Gastroesophageal sphincter (tissue), 4 donors: ENCODE results near the gene OARD1. TPM values are rescaled to one million over a fixed set of nuclear protein-coding genes. Genes with fewer than 3 reads are reported as not detected.
A peak's percentile ranks its signal among the peaks of the same experiment; 100 is the strongest.

Experiments used
- ATAC-seq: fragments of 150-250 bp; one replicate; pipeline ENCODE4 v1.9.1; 2016; ENCODE audit warnings: mild to moderate bottlenecking, moderate library complexity
- H3K27ac ChIP-seq, 4 donors: fragments of 200-600 bp; sonication (generic) in 3 of 4; 1 replicate in 3 of 4; 2 replicates in 1 of 4; pipeline ENCODE4 v1.5.1; 2016 to 2019
- H3K27me3 ChIP-seq: fragments of 200-600 bp; sonication (generic); one replicate; pipeline ENCODE4 v1.5.1; 2019
- H3K36me3 ChIP-seq, 2 donors: fragments of 200-600 bp; sonication (generic); one replicate each; pipeline ENCODE4 v1.5.1; 2019; ENCODE audit warnings: control low read depth in 1 of 2
- H3K4me1 ChIP-seq, 3 donors: fragments of 200-600 bp; sonication (generic); 1 replicate in 2 of 3; 2 replicates in 1 of 3; pipeline ENCODE4 v1.5.1; 2016 to 2019; ENCODE audit warnings: control low read depth in 2 of 3
- H3K4me3 ChIP-seq, 2 donors: fragments of 200-600 bp; sonication (generic); one replicate each; pipeline ENCODE4 v1.5.1; 2019; ENCODE audit warnings: mild to moderate bottlenecking in 1 of 2, moderate library complexity in 1 of 2
- H3K9me3 ChIP-seq, 3 donors: fragments of 200-600 bp; sonication (generic); one replicate each; pipeline ENCODE4 v1.5.1; 2017 to 2019; ENCODE audit warnings: control low read depth in 2 of 3
- CTCF ChIP-seq, 4 experiments: fragments of 200-600 bp in 2 of 4; fragments of 450-650 bp in 2 of 4; sonication (generic) in 1 of 4; IDR thresholded peaks; one replicate each; pipeline ENCODE4 v1.5.1; 2017 to 2019; ENCODE audit warnings: antibody characterized with exemption in 4 of 4, mild to moderate bottlenecking in 2 of 4, moderate library complexity in 2 of 4
- EP300 ChIP-seq: sonication (generic); formaldehyde crosslinking; IDR thresholded peaks from one replicate; pipeline ENCODE4 v1.6.1; 2017; ENCODE audit warnings: antibody characterized with exemption, mild to moderate bottlenecking
- POLR2A ChIP-seq, 2 donors: fragments of 450-650 bp; IDR thresholded peaks; one replicate each; pipeline ENCODE4 v1.6.1; 2017; ENCODE audit warnings: antibody characterized with exemption in 2 of 2, mild to moderate bottlenecking in 2 of 2, moderate library complexity in 1 of 2
- POLR2AphosphoS5 ChIP-seq: sonication (generic); formaldehyde crosslinking; IDR thresholded peaks from one replicate; pipeline ENCODE4 v1.6.1; 2017; ENCODE audit warnings: antibody characterized with exemption
- WGBS, 2 donors: methylation state at CpG; one replicate each; pipeline ENCODE4 v1.1.5; 2018; ENCODE audit warnings: low coverage in 1 of 2; 5-methylcytosine and 5-hydroxymethylcytosine counted together
- total RNA-seq, 4 donors: library from RNA; depleted of rRNA; stranded (reverse); fragments of >200 nt; gene quantifications; one replicate each; pipeline ENCODE4 v1.1.0, GENCODE V29; 2016

Gene OARD1
- total RNA-seq, 4 donors from 2014 or later: 9.2 to 23.8 (median 13.7) TPM

DNA sequence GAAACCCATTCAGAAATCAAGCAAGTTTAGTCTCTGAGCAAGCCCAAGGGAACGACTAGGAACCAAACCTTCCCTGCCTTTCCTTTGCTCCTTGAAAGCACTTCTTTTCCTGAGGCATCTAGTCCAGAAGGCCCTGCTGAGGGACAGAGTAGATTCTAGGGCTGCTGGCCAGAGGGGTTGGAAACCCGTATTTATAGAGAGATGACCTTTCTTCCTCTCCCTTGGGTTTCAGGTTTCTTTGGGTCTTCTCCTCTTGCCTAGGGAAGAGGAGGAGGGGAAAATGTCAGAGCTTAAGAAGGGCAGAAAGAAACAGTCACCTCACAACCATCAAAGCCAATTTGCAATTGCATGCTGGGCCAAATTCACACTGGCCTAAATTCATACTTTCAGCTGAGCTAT, 13.4 kb downstream of the OARD1 start:
- TF ChIP-seq EP300 (no peak), CTCF (IDR thresholded peaks at IDR 0.05) (no peak), POLR2AphosphoS5 (no peak), POLR2A (IDR thresholded peaks at IDR 0.05) (no peak)
- Histone ChIP-seq H3K9me3 (no peaks in the 10 kb centered on the region), H3K36me3 (peaks cover 4 to 22% of the 10 kb centered on the region in 2 donors), H3K4me1 (peaks cover 0 to 63% (median 5%) of the 10 kb centered on the region in 3 donors), H3K27ac (peak overlapping the region in 2 of 4 donors; percentile 69 to 74), H3K27me3 (no peaks in the 10 kb centered on the region), H3K4me3 (no peak overlapping the region)
- no peak for ATAC-seq
- WGBS, 2 donors: 25 to 50% methylated on average over 1 of the region's 2 CpGs

GRCh38 chr6:41056768-41057490, 15.2 kb downstream of the OARD1 start:
- peak; percentile 35 for ATAC-seq
- no peaks in the 10 kb centered on the region for H3K27me3 ChIP-seq
- H3K9me3 ChIP-seq: no peaks in the 10 kb centered on the region
- 66 to 67% methylated on average over 3 to 6 of the region's 6 CpGs for WGBS, 2 donors
- H3K27ac ChIP-seq: peak overlapping the region in 3 of 4 donors; percentile 53 to 74 (median 69)
- peaks cover 0 to 9% of the 10 kb centered on the region in 2 donors for H3K36me3 ChIP-seq
- H3K4me3 ChIP-seq: no peak overlapping the region
- peaks cover 0 to 71% (median 5%) of the 10 kb centered on the region in 3 donors for H3K4me1 ChIP-seq
- TF ChIP-seq EP300 (no peak), POLR2A (IDR thresholded peaks at IDR 0.05) (no peak), POLR2AphosphoS5 (no peak)

DNA sequence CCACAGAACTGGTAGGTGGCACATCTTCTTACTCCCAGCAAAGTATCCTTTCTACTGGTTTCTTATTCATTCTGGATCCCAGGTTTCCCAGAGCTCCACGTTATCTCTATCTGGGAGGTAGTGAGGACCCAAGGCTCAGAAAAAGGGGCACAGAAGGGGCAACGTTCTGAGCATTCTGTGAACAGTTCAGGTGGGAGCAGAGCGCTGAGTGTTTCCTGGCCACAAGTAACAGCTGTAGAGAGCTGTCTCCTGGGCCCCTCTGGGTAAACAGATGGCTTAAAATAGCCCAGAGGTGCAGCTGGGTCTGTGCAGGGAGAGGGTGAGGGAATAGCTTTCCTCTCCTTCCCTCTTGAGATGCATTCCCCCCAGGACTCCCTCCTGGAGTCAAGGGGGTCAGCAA, 17.0 kb downstream of the OARD1 start:
- TF ChIP-seq POLR2A (IDR thresholded peaks at IDR 0.05) (no peak), CTCF (IDR thresholded peaks at IDR 0.05) (no peak), POLR2AphosphoS5 (no peak)
- Histone ChIP-seq H3K27me3 (no peaks in the 10 kb centered on the region), H3K9me3 (no peaks in the 10 kb centered on the region), H3K36me3 (no peaks in the 10 kb centered on the region), H3K4me3 (no peak overlapping the region), H3K27ac (peak overlapping the region in 3 of 4 donors; percentile 36 to 74 (median 69)), H3K4me1 (peaks cover 0 to 62% (median 5%) of the 10 kb centered on the region in 3 donors)
- WGBS, 2 donors: 24 to 38% methylated on average over 3 of the region's 3 CpGs
- ATAC-seq: peak; percentile 22

- no peak for ATAC-seq
- Histone ChIP-seq H3K27ac (peak overlapping the region in 3 of 4 donors; percentile 36 to 74 (median 69)), H3K4me3 (no peak overlapping the region), H3K9me3 (no peaks in the 10 kb centered on the region), H3K27me3 (no peaks in the 10 kb centered on the region), H3K4me1 (peaks cover 0 to 60% (median 5%) of the 10 kb centered on the region in 3 donors), H3K36me3 (no peaks in the 10 kb centered on the region)
- TF ChIP-seq CTCF (IDR thresholded peaks at IDR 0.05) (no peak), POLR2AphosphoS5 (no peak), POLR2A (IDR thresholded peaks at IDR 0.05) (no peak), EP300 (no peak)
- whole genome bisulfite sequencing, 2 donors: 94 to 100% methylated on average over 3 of the region's 3 CpGs
Measured at GRCh38 chr6:41054511-41054910, 17.6 kb downstream of the OARD1 start.

DNA sequence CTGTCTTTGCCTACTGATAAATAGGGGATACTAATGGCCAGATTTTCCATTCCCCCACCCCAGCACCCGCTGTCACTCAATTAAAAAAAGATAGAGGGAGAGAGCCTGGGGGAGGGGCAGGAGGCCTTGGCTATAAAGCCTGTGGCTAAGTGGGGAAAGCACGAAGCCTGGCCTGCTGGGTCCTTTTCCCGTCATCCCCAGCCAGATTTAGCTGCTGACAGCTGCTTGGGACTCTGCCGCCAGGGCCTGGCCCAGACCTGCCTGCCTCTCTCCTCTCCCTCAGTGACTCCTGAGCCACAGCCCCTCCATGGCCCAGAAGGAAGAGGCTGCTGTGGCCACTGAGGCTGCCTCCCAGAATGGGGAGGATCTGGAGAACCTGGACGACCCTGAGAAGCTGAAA, 19.1 kb downstream of the OARD1 start, which contains the start of gene APOBEC2:
TSS of gene APOBEC2 (plus strand) at position 162 of the 400 bp plus-strand sequence. CDS start at position 308, 146 bp downstream.
- no peak for ATAC-seq
- H3K27ac ChIP-seq: peak within 1 kb of the TSS in 3 of 4 donors; percentile 37 to 74 (median 74)
- 28% methylated on average over 2 to 4 of the region's 5 CpGs for WGBS, 2 donors

More for the DNA sequence above, 19.1 kb downstream of the OARD1 start, which contains the start of gene APOBEC2:
- H3K27me3 ChIP-seq: no peaks in the 10 kb centered on the region
- H3K9me3 ChIP-seq: no peaks in the 10 kb centered on the region
- H3K4me3 ChIP-seq: no peak within 1 kb of the TSS
- H3K4me1 ChIP-seq: peaks cover 0 to 46% (median 0%) of the 10 kb centered on the region in 3 donors
- TF ChIP-seq POLR2A (IDR thresholded peaks at IDR 0.05): no peak
- TF ChIP-seq POLR2AphosphoS5: no peak
- TF ChIP-seq CTCF (IDR thresholded peaks at IDR 0.05): no peak
- no peak for TF ChIP-seq EP300
- no peaks in the 10 kb centered on the region for H3K36me3 ChIP-seq
